NCI-H1417 (cell line): ENCODE measurements around the gene EPB41L4A.

ENCODE experiments used
- DNase-seq, 3 experiments: peaks; one replicate each; lab custom pipeline; 2025; lab: John Stamatoyannopoulos, UW

The EPB41L4A gene

GRCh38 chr5:112161392-112161748, 257.7 kb downstream of the EPB41L4A start:
- no peak for DNase-seq

- DNase-seq: peak; percentile 74 to 86 (median 86)
These were observed 258.3 kb downstream of the EPB41L4A start for GRCh38 chr5:112160652-112161391.

GRCh38 chr5:112159435-112159834, 259.6 kb downstream of the EPB41L4A start:
- no peak for DNase-seq

- DNase-seq: no peak
These were observed 262.9 kb downstream of the EPB41L4A start for GRCh38 chr5:112156211-112156610.

- DNase-seq: no peak
These were observed 264.0 kb downstream of the EPB41L4A start for GRCh38 chr5:112154940-112155686.

GRCh38 chr5:112149727-112150126, 269.4 kb downstream of the EPB41L4A start:
- no peak for DNase-seq

- DNase-seq: peak; percentile 20 to 81 (median 67)
These were observed 272.5 kb downstream of the EPB41L4A start for GRCh38 chr5:112146323-112147226.

GRCh38 chr5:112143690-112144089, 275.4 kb downstream of the EPB41L4A start:
- DNase-seq: no peak

- no peak for DNase-seq
These were observed 276.3 kb downstream of the EPB41L4A start for GRCh38 chr5:112142769-112143270.

GRCh38 chr5:112141582-112141981, 277.5 kb downstream of the EPB41L4A start:
- DNase-seq: no peak

GRCh38 chr5:112138526-112138925, 280.6 kb downstream of the EPB41L4A start:
- no peak for DNase-seq

- no peak for DNase-seq
These were observed 282.3 kb downstream of the EPB41L4A start for GRCh38 chr5:112136773-112137172.

- DNase-seq: no peak
These were observed 291.2 kb downstream of the EPB41L4A start for GRCh38 chr5:112127861-112128260.

- DNase-seq: no peak
These were observed 292.1 kb downstream of the EPB41L4A start for GRCh38 chr5:112126982-112127381.

- no peak for DNase-seq
These were observed 293.2 kb downstream of the EPB41L4A start for GRCh38 chr5:112125903-112126302.

GRCh38 chr5:112124788-112125187, 294.3 kb downstream of the EPB41L4A start:
- no peak for DNase-seq

GRCh38 chr5:112123086-112123485, 296.0 kb downstream of the EPB41L4A start:
- no peak for DNase-seq

- no peak for DNase-seq
These were observed 296.7 kb downstream of the EPB41L4A start for GRCh38 chr5:112122353-112122752.

GRCh38 chr5:112121258-112121657, 297.8 kb downstream of the EPB41L4A start:
- DNase-seq: no peak

GRCh38 chr5:112119969-112120368, 299.1 kb downstream of the EPB41L4A start:
- DNase-seq: no peak

GRCh38 chr5:112119508-112119907, 299.6 kb downstream of the EPB41L4A start:
- no peak for DNase-seq

GRCh38 chr5:112117551-112117950, 301.5 kb downstream of the EPB41L4A start:
- no peak for DNase-seq
